PC-9 (cell line): Measurements from ENCODE around the gene MECP2. TPM values are rescaled to one million over a fixed set of nuclear protein-coding genes. Genes with fewer than 3 reads are reported as not detected.

Experiments used
- BruUV-seq: library from RNA; stranded (reverse); fragments of 400-500 nt; replicated peaks from 2 replicates; lab custom pipeline; 2021; lab: Mats Ljungman, UMichigan
- CTCF ChIA-PET: fragments of 300-600 bp; sonication (Branson Sonifier 250); formaldehyde crosslinking; loops from one replicate; lab custom pipeline; 2022; ENCODE audit warnings: antibody characterized with exemption; lab: Charles Lee
- POLR2A ChIA-PET: fragments of 300-600 bp; sonication (Branson Sonifier 250); formaldehyde crosslinking; loops from one replicate; lab custom pipeline; 2022; ENCODE audit warnings: antibody characterized with exemption; ENCODE audit not compliant: unreplicated experiment; lab: Charles Lee
- DNase-seq, 2 experiments: peaks; one replicate each; pipeline versions ENCODE4 v3.0.0 to v3.0.0-alpha.2; 2015 to 2022; ENCODE audit warnings: mixed read lengths in 1 of 2
- H2AFZ ChIP-seq: fragments of 200-600 bp; sonication (generic); 2 replicates; pipeline ENCODE4 v1.8.1; 2017; ENCODE audit warnings: antibody characterized with exemption
- H3F3A ChIP-seq: fragments of 200-600 bp; sonication (generic); 2 replicates; pipeline ENCODE4 v1.8.1; 2017; ENCODE audit warnings: antibody characterized with exemption, mild to moderate bottlenecking, low read depth; ENCODE audit not compliant: insufficient read depth
- H3K27ac ChIP-seq: fragments of 200-600 bp; sonication (generic); 2 replicates; pipeline ENCODE4 v1.6.1; 2016; ENCODE audit warnings: mixed run types
- H3K27me3 ChIP-seq: fragments of 200-600 bp; sonication (generic); 2 replicates; pipeline ENCODE4 v1.6.1; 2016; ENCODE audit warnings: low read depth, mixed run types; ENCODE audit not compliant: insufficient read depth
- H3K36me3 ChIP-seq: fragments of 200-600 bp; sonication (generic); 2 replicates; pipeline ENCODE4 v1.6.1; 2016; ENCODE audit warnings: low read depth, mixed run types
- H3K4me1 ChIP-seq: fragments of 200-600 bp; sonication (generic); replicated peaks from 2 replicates; pipeline ENCODE4 v1.6.1; 2016; ENCODE audit warnings: mixed run types; ENCODE audit not compliant: insufficient read depth
- H3K4me2 ChIP-seq: fragments of 200-600 bp; sonication (generic); 2 replicates; pipeline ENCODE4 v1.6.1; 2017; ENCODE audit warnings: mixed run types
- H3K4me3 ChIP-seq: fragments of 200-600 bp; sonication (generic); 2 replicates; pipeline ENCODE4 v1.6.1; 2016; ENCODE audit warnings: mixed run types
- H3K79me2 ChIP-seq: fragments of 200-600 bp; sonication (generic); 2 replicates; pipeline ENCODE4 v1.6.1; 2017; ENCODE audit warnings: low read depth, mixed run types
- H3K9me2 ChIP-seq: fragments of 200-600 bp; sonication (generic); 2 replicates; pipeline ENCODE4 v1.8.1; 2017; ENCODE audit warnings: mild to moderate bottlenecking; ENCODE audit not compliant: insufficient read depth
- H3K9me3 ChIP-seq: fragments of 200-600 bp; sonication (generic); 2 replicates; pipeline ENCODE4 v1.8.1; 2016; ENCODE audit warnings: low read depth; ENCODE audit not compliant: insufficient read depth
- H4K20me1 ChIP-seq: fragments of 200-600 bp; sonication (generic); 2 replicates; pipeline ENCODE4 v1.8.1; 2017; ENCODE audit not compliant: insufficient read depth
- CTCF ChIP-seq: fragments of 200-600 bp; sonication (generic); conservative IDR thresholded peaks from 2 replicates; pipeline ENCODE4 v1.6.1; 2017; ENCODE audit warnings: mixed run types, antibody characterized with exemption, mild to moderate bottlenecking, moderate library complexity
- EZH2 ChIP-seq: fragments of 200-600 bp; sonication (generic); IDR thresholded peaks from 2 replicates; pipeline ENCODE4 v1.8.0; 2017; ENCODE audit warnings: antibody characterized with exemption, low read depth
- intact Hi-C: fragments of 100-400 bp; cut with micrococcal nuclease; formaldehyde crosslinking; loops from one replicate; pipeline ENCODE4 v1.10.0; 2022; ENCODE audit not compliant: unreplicated experiment
- total RNA-seq: library from RNA; stranded (reverse); gene quantifications from 2 replicates; pipeline ENCODE4 v1.2.3, GENCODE V29; 2021

Gene MECP2
- total RNA-seq, 1 experiment from 2014 or later, result 85.6 TPM

- H3K79me2 ChIP-seq, result no peaks in the 10 kb centered on the region
- no peaks in the 10 kb centered on the region for H3F3A ChIP-seq
- intact Hi-C loops, result no loop called here
- H3K4me1 ChIP-seq, result no peaks in the 10 kb centered on the region
- H3K4me2 ChIP-seq, result no peak overlapping the region
- H4K20me1 ChIP-seq, result no peaks in the 10 kb centered on the region
- ChIA-PET CTCF (no interaction called here), POLR2A (no interaction called here)
- H3K9me3 ChIP-seq, result no peaks in the 10 kb centered on the region
- H3K27me3 ChIP-seq, result no peaks in the 10 kb centered on the region
- no peaks in the 10 kb centered on the region for H3K36me3 ChIP-seq
- H3K4me3 ChIP-seq, result no peak overlapping the region
- H2AFZ ChIP-seq, result no peak overlapping the region
- H3K27ac ChIP-seq, result no peak overlapping the region
- no TSS peak for BruUV-seq
- no peaks in the 10 kb centered on the region for H3K9me2 ChIP-seq
- no peak for TF ChIP-seq EZH2
- TF ChIP-seq CTCF, result no peak
- no peak for DNase-seq
Measured at GRCh38 chrX:153993079-153993478, 104.4 kb downstream of the MECP2 start.

- no peaks in the 10 kb centered on the region for H3K9me2 ChIP-seq
Measured at GRCh38 chrX:153992180-153992579, 105.3 kb downstream of the MECP2 start.

GRCh38 chrX:153991013-153991580 lies 106.4 kb downstream of the MECP2 start:
- ChIA-PET POLR2A (no interaction called here), CTCF (no interaction called here)
- no peak overlapping the region for H3K27ac ChIP-seq

More at GRCh38 chrX:153992180-153992579, 105.3 kb downstream of the MECP2 start:
- H4K20me1 ChIP-seq, result no peaks in the 10 kb centered on the region
- no peak overlapping the region for H3K4me3 ChIP-seq
- no peak for TF ChIP-seq CTCF
- no peak for TF ChIP-seq EZH2
- H3K36me3 ChIP-seq, result no peaks in the 10 kb centered on the region
- CTCF ChIA-PET, result no interaction called here
- BruUV-seq, result no TSS peak
- no peak overlapping the region for H3K27ac ChIP-seq
- H3K27me3 ChIP-seq, result no peaks in the 10 kb centered on the region
- DNase-seq, result no peak
- intact Hi-C loops, result no loop called here
- POLR2A ChIA-PET, result no interaction called here
- H3K9me3 ChIP-seq, result no peaks in the 10 kb centered on the region
- no peaks in the 10 kb centered on the region for H3K79me2 ChIP-seq
- H2AFZ ChIP-seq, result no peak overlapping the region
- H3K4me1 ChIP-seq, result no peaks in the 10 kb centered on the region
- H3F3A ChIP-seq, result no peaks in the 10 kb centered on the region
- no peak overlapping the region for H3K4me2 ChIP-seq

More at GRCh38 chrX:153991013-153991580, 106.4 kb downstream of the MECP2 start:
- Histone ChIP-seq H3K79me2 (no peaks in the 10 kb centered on the region), H4K20me1 (no peaks in the 10 kb centered on the region), H2AFZ (no peak overlapping the region), H3K4me1 (no peaks in the 10 kb centered on the region), H3K9me3 (no peaks in the 10 kb centered on the region), H3K36me3 (no peaks in the 10 kb centered on the region), H3F3A (no peaks in the 10 kb centered on the region), H3K4me2 (no peak overlapping the region), H3K4me3 (no peak overlapping the region), H3K9me2 (no peaks in the 10 kb centered on the region), H3K27me3 (no peaks in the 10 kb centered on the region)
- intact Hi-C loops, result no loop called here
- DNase-seq, result no peak
- TF ChIP-seq EZH2 (no peak), CTCF (no peak)
- no TSS peak for BruUV-seq
